Right lobe of liver (tissue), 4 donors: ENCODE results near the gene WIZ.

Experiments
- POLR2A ChIP-seq: fragments of 450-650 bp; IDR thresholded peaks from one replicate; pipeline ENCODE4 v1.6.1; 2017; ENCODE audit warnings: antibody characterized with exemption, mild to moderate bottlenecking
- TF ChIP-seq, protein P1 (sequence below), 4 donors: fragments of 200-600 bp in 3 of 4; fragments of 450-650 bp in 1 of 4; IDR thresholded peaks; one replicate each; pipeline versions ENCODE4 v1.5.1 to v1.8.0; 2016 to 2022; ENCODE audit warnings: antibody characterized with exemption in 4 of 4, mild to moderate bottlenecking in 2 of 4
- donor health status: DM: no; HTN: no; CAD: no.
- donor health status: DM: no; HTN: no; CAD: no.
- donor health status: DM: no; HTN: yes; CAD: no.

DNA sequence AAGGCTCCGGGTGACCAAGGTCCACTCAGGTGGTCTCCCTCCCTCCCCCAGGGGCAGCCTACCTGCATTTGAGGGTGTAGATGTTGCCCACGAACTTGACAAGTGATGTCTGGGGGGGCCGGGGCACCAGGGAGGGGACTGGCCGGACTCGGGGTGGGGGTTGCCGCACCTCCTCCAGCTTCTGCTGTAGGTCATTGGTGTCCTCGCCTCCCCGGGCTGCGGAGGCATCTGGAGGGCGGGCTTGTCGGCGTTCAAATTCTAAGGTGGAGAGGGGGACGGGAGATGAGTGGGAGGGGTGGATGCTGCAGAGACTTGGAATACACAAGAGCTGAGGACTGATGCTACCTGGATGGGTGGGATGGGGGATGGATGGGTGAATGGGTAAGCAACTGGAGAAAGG is 25.6 kb downstream of the WIZ start:
- no peak for TF ChIP-seq POLR2A
- TF ChIP-seq, protein P1, sequence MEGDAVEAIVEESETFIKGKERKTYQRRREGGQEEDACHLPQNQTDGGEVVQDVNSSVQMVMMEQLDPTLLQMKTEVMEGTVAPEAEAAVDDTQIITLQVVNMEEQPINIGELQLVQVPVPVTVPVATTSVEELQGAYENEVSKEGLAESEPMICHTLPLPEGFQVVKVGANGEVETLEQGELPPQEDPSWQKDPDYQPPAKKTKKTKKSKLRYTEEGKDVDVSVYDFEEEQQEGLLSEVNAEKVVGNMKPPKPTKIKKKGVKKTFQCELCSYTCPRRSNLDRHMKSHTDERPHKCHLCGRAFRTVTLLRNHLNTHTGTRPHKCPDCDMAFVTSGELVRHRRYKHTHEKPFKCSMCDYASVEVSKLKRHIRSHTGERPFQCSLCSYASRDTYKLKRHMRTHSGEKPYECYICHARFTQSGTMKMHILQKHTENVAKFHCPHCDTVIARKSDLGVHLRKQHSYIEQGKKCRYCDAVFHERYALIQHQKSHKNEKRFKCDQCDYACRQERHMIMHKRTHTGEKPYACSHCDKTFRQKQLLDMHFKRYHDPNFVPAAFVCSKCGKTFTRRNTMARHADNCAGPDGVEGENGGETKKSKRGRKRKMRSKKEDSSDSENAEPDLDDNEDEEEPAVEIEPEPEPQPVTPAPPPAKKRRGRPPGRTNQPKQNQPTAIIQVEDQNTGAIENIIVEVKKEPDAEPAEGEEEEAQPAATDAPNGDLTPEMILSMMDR (IDR thresholded peaks at IDR 0.05) = no peak
